ENCODE results near the gene ELP4.

GRCh38 chr11:31628111-31628510, 118.5 kb downstream of the ELP4 start:
- TF ChIP-seq CTCF (IDR thresholded peaks at IDR 0.05) (no peak), EZH2 (IDR thresholded peaks at IDR 0.05; ENCODE audit: borderline replicate concordance, insufficient read depth, low read depth, low read length, poor library complexity, severe bottlenecking) (no peak)

Measured in B cell (primary cell).